Measurements from ENCODE around the gene TPX2.

TPX2 gene

DNA sequence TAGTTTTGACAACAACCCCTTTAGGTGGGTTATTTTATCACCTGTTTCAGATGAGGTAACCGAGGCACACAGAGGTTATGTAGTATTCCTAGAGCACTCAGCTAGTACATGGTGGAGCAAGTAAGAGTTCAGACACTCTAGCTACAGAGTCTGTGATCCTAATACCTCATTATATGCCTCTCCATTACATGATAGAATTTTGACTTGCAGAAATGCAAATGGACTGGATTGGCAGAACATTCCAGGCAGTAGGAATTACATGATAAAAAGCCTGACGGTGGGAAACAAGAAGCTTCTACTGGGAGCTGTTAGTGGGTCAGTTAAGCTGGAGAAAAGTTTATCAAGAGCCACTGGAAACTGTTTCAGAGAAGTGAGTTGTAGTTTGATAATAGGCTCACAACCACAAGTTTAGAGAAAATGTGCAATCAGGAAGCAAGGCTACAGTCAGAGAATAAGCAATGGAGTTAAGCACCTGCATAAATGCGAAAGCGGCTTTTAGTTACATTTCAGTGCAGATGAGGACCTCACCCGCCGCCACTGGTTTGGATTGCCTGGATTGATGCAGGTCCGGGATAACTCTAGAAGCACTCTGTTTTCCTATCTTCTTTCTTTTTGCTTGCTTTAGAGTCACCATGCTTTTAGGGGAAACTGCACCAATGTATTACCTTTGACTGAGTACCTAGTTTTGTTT, 45.4 kb downstream of the TPX2 start:
- DNase-seq (ENCODE audit: insufficient read length) (no peak), FAIRE-seq (no peak)
- no peak for TF ChIP-seq POLR2A (IDR thresholded peaks at IDR 0.05; ENCODE audit: low read depth, low read length)
- TF ChIP-seq POLR2AphosphoS5 (IDR thresholded peaks at IDR 0.05; ENCODE audit: low read depth, low read length): no peak
- TF ChIP-seq TAF1 (IDR thresholded peaks at IDR 0.05; ENCODE audit: borderline replicate concordance, low read depth, low read length): no peak

DNA sequence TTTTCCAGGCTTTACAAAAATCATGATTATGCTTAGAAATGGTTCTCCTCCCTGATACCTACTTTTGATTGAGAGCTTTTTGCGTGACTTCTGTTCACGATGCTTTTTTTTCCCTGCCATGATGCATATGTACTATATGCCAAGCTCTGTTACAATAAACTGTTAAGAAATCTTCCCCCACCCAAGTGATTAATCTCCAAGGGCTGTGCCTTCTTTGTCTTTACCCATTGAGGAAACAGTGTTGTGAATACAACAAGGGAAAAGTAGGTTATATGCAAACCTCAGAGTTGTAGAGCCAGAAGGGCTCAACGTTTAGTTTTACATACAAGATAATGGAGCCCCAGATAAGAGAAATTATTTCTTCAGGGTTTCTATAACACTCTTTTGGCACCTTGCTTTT, 46.0 kb downstream of the TPX2 start:
- FAIRE-seq (no peak), DNase-seq (ENCODE audit: insufficient read length) (no peak)
- TF ChIP-seq TAF1 (IDR thresholded peaks at IDR 0.05; ENCODE audit: borderline replicate concordance, low read depth, low read length) (no peak), POLR2A (IDR thresholded peaks at IDR 0.05; ENCODE audit: low read depth, low read length) (no peak), POLR2AphosphoS5 (IDR thresholded peaks at IDR 0.05; ENCODE audit: low read depth, low read length) (no peak)

DNA sequence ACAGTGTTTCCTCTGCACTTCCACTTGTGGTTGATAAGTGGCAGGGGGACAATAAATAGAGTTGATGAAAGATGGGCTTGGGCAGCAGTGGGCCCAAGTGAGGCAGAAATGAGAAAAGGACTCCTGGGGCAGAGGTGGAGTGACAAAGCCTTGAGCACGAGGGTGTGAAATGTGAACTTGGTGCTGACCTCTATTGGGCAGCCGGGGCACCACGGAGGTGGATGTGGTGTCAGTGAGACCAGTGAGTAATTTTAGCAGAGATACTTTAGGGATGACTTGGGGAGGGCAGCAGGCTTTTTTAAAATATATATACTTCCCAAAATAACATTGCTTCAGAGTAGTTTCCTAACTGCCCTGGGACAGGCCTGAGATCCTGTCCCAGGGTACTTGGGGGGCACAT, 49.5 kb downstream of the TPX2 start:
- TF ChIP-seq POLR2AphosphoS5 (IDR thresholded peaks at IDR 0.05; ENCODE audit: low read depth, low read length): no peak
- TF ChIP-seq POLR2A (IDR thresholded peaks at IDR 0.05; ENCODE audit: low read depth, low read length): no peak
- no peak for TF ChIP-seq TAF1 (IDR thresholded peaks at IDR 0.05; ENCODE audit: borderline replicate concordance, low read depth, low read length)
- FAIRE-seq (no peak), DNase-seq (ENCODE audit: insufficient read length) (no peak)

DNA sequence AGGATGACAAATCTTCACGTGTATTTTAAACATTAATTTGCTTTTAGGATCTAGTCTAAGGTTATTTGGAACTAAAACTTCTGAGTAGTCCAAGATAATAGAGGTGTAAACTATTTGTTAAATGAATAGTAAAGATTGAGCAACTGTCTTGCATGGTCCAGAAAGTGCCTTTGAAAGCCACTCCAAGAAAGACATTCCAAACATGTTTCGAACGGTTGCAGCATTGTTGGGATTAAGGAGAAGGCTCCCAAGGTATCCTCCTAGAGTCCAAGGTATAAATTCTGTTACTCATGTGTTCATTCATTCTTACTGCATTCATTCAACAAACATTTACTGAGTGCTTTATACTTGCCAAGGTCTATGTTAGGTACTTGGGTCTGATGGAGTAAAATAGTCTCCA, 51.3 kb downstream of the TPX2 start:
- FAIRE-seq: no peak
- TF ChIP-seq TAF1 (IDR thresholded peaks at IDR 0.05; ENCODE audit: borderline replicate concordance, low read depth, low read length): no peak
- TF ChIP-seq POLR2AphosphoS5 (IDR thresholded peaks at IDR 0.05; ENCODE audit: low read depth, low read length): no peak
- TF ChIP-seq POLR2A (IDR thresholded peaks at IDR 0.05; ENCODE audit: low read depth, low read length): no peak
- DNase-seq (ENCODE audit: insufficient read length): no peak

DNA sequence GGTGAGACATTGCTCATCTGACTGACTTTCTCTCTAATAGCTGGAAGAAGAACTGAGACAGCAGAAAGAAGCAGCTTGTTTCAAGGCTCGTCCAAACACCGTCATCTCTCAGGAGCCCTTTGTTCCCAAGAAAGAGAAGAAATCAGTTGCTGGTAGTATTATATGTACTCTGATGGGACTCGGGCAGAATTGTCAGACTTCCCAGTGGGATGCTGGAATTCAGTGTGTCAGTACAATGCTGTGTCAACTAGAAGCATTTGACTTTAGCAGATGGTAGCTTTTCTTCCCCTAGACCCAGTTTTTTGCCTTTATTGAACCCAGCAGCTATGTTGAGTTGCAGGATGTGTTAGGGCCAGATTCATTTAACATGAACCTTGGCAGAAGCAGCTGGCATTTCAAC, 58.3 kb downstream of the TPX2 start:
- FAIRE-seq: no peak
- TF ChIP-seq TAF1 (IDR thresholded peaks at IDR 0.05; ENCODE audit: borderline replicate concordance, low read depth, low read length): no peak
- no peak for DNase-seq (ENCODE audit: insufficient read length)

DNA sequence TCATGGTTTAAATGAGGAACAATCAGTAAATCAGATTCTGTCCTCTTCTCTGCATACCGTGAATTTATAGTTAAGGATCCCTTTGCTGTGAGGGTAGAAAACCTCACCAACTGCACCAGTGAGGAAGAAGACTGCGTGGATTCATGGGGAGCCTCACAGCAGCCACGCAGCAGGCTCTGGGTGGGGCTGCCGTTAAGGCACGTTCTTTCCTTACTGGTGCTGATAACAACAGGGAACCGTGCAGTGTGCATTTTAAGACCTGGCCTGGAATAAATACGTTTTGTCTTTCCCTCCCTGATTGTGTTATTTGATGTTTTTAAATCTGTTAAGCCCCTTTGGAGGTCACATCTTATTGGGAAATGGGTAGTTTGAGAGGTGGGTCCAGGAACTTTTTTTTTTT, 62.4 kb downstream of the TPX2 start:
- TF ChIP-seq TAF1 (IDR thresholded peaks at IDR 0.05; ENCODE audit: borderline replicate concordance, low read depth, low read length) (no peak), POLR2A (IDR thresholded peaks at IDR 0.05; ENCODE audit: low read depth, low read length) (no peak), POLR2AphosphoS5 (IDR thresholded peaks at IDR 0.05; ENCODE audit: low read depth, low read length) (no peak)
- no peak for DNase-seq (ENCODE audit: insufficient read length)
- no peak for FAIRE-seq

DNA sequence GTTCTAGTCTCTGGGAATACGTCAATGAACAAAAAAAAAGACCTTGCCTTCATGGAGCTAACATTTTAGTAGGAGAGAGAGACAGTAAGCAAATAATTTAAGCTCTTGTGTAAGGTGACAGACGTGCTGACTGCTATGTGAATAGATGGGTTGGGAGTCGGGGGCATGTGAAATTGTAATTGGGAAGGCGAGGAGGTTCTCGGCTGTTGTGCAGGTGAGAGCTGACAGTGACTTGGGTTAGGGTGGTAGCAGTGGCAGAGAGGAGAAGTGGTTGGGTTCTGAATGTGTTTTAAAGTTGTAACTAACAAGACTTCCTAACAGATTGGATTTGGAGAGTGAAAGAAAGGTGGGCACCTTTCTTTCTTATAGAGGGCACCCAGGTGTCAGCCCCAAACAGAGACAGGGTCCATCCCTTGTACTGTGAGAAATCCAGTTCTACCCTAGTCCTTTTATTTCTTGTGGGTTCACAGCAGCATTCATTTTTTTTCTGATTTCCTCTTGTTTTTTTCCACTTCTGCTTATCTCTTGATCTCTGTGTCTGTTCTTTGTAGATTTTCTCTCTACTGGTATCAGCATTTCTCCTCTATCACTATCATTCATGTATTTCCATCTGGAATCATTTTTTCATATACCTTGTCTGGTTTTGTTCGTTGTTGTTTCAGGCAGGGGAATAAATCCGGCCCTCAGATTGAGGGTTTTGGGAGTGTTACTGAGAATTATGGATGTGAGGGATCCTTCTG, 64.6 kb downstream of the TPX2 start:
- no peak for TF ChIP-seq POLR2AphosphoS5 (IDR thresholded peaks at IDR 0.05; ENCODE audit: low read depth, low read length)
- TF ChIP-seq POLR2A (IDR thresholded peaks at IDR 0.05; ENCODE audit: low read depth, low read length): no peak
- TF ChIP-seq TAF1 (IDR thresholded peaks at IDR 0.05; ENCODE audit: borderline replicate concordance, low read depth, low read length): no peak
- DNase-seq (ENCODE audit: insufficient read length) (no peak), FAIRE-seq (no peak)

DNA sequence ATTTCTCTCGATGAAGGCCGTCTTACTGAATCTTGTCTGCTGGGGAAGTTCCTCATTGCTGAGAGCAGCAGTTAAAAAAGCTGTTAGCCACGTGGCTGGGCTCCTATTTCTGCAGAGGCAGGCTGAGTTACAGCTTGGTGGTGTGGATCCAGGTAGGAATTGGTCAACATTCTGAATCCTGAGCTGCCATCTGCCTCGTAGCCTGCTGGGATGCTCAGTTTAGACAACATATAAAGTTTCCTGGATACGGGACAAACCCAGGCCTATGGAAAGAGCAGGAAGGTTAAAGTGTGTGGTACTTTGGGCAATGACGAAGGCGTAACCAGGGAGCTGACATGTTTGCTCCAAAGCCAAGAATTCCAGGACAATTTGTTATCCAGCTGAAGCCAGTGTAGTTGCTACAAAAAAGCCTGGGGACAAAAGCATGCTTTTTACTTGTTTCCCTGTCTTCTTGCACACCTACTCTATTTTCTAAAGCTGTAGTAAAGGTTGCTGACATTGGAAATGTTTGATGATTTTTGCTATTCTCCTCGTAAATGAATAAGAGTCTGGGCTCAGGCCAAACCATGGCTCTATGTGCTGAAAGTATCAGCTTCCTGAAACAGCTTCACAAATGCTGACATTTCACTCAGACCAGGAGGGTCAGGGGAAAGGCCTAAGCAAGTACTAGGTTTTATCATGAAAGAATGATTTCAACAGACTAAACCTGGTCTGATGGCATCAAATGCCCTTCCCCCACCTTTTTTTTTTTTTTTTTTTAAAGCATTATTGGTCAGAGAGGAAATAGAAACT, 67.7 kb downstream of the TPX2 start:
- FAIRE-seq (no peak), DNase-seq (ENCODE audit: insufficient read length) (no peak)
- TF ChIP-seq POLR2A (IDR thresholded peaks at IDR 0.05; ENCODE audit: low read depth, low read length) (no peak), POLR2AphosphoS5 (IDR thresholded peaks at IDR 0.05; ENCODE audit: low read depth, low read length) (no peak), TAF1 (IDR thresholded peaks at IDR 0.05; ENCODE audit: borderline replicate concordance, low read depth, low read length) (no peak)

DNA sequence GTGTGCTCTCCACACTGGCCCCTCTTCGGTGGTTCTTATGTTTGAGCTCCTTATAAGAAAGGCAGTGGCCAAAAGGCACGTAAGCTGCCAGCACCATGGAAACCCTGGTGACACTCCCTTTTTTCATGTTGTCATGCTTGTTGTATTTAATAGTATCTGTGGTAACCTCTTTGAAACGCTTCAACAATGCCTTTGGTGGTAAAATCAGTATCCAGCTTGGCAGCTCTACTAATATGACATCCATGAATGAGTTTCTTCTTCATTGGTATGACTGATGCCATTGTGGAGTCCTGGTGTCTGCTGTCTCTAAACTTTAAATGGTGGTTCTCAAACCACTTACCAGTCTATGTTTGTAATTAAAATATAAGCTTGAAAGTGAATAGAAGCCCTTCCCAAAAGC, 69.4 kb downstream of the TPX2 start:
- DNase-seq (ENCODE audit: insufficient read length) (no peak), FAIRE-seq (no peak)
- TF ChIP-seq POLR2A (IDR thresholded peaks at IDR 0.05; ENCODE audit: low read depth, low read length): no peak
- TF ChIP-seq TAF1 (IDR thresholded peaks at IDR 0.05; ENCODE audit: borderline replicate concordance, low read depth, low read length): no peak
- no peak for TF ChIP-seq POLR2AphosphoS5 (IDR thresholded peaks at IDR 0.05; ENCODE audit: low read depth, low read length)

DNA sequence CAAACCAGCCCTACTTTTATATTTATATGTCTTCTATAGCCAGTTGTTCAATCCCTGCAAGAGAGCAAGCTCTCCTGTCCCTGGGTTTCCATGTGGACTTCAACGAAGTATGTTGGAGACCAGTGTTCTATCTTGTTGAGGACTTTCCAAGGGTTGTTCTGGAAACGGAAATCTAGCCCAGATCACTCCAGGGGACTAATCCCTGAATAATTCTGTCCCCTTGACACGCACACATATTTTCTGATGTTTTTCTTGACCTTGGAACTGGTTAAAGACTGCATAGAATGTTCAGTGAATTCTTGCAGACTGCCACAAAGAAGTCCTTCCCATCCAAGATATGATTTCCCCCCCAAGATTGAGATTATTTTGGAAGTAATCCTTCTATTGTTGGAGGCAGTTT, 70.6 kb downstream of the TPX2 start:
- TF ChIP-seq POLR2A (IDR thresholded peaks at IDR 0.05; ENCODE audit: low read depth, low read length): no peak
- TF ChIP-seq TAF1 (IDR thresholded peaks at IDR 0.05; ENCODE audit: borderline replicate concordance, low read depth, low read length): no peak
- TF ChIP-seq POLR2AphosphoS5 (IDR thresholded peaks at IDR 0.05; ENCODE audit: low read depth, low read length): no peak
- no peak for FAIRE-seq
- no peak for DNase-seq (ENCODE audit: insufficient read length)

DNA sequence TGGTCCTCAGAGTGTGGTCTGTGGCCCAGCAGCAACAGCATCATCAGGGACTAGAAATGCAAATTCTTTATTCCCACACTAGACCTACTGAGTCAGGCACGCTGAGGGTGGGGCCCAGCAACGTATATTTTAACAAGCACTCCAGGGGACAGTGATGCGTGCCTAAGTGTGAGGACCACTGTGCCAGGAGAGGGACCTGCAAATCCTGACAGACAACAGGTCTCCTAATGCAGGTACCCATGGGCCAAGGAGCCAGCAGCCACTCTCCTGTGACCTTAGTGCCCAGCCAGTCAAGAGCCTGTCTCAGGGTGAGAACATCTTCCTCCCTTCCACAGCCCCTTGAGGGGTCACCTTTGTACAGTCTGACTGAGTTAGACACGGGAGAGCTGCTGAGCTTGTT, 72.1 kb downstream of the TPX2 start:
- TF ChIP-seq POLR2A (IDR thresholded peaks at IDR 0.05; ENCODE audit: low read depth, low read length) (no peak), TAF1 (IDR thresholded peaks at IDR 0.05; ENCODE audit: borderline replicate concordance, low read depth, low read length) (no peak), POLR2AphosphoS5 (IDR thresholded peaks at IDR 0.05; ENCODE audit: low read depth, low read length) (no peak)
- FAIRE-seq: no peak
- no peak for DNase-seq (ENCODE audit: insufficient read length)

All from GM12892 (cell line).